Measurements from ENCODE around the gene DLG2.

DLG2 gene

GRCh38 chr11:83528877-83529276, 2098.3 kb downstream of the DLG2 start:
- no peak overlapping the region for H3K27ac ChIP-seq (replicated peaks)
- no peaks in the 10 kb centered on the region for H3K27me3 ChIP-seq (ENCODE audit: insufficient read depth, poor library complexity, severe bottlenecking)
- H3K4me3 ChIP-seq (replicated peaks; ENCODE audit: insufficient read depth, low read length) = no peak overlapping the region
- TF ChIP-seq CTCF (IDR thresholded peaks at IDR 0.05; ENCODE audit: insufficient read depth, low read length) (no peak), SPI1 (IDR thresholded peaks at IDR 0.05; ENCODE audit: borderline replicate concordance, low read depth) (no peak), REST (IDR thresholded peaks at IDR 0.05; ENCODE audit: insufficient replicate concordance, low read depth) (no peak), POLR2AphosphoS5 (IDR thresholded peaks at IDR 0.05; ENCODE audit: low read depth) (no peak), GABPA (IDR thresholded peaks at IDR 0.05; ENCODE audit: low read depth) (no peak)
- no peak for DNase-seq (ENCODE audit: low read depth in 1 of 2, low spot score in 1 of 2)

- Histone ChIP-seq H3K4me3 (replicated peaks; ENCODE audit: insufficient read depth, low read length) (no peak overlapping the region), H3K27ac (replicated peaks) (no peak overlapping the region), H3K27me3 (ENCODE audit: insufficient read depth, poor library complexity, severe bottlenecking) (no peaks in the 10 kb centered on the region)
- DNase-seq (ENCODE audit: low read depth in 1 of 2, low spot score in 1 of 2) = no peak
- TF ChIP-seq REST (IDR thresholded peaks at IDR 0.05; ENCODE audit: insufficient replicate concordance, low read depth) (no peak), GABPA (IDR thresholded peaks at IDR 0.05; ENCODE audit: low read depth) (no peak), POLR2AphosphoS5 (IDR thresholded peaks at IDR 0.05; ENCODE audit: low read depth) (no peak), CTCF (IDR thresholded peaks at IDR 0.05; ENCODE audit: insufficient read depth, low read length) (no peak), SPI1 (IDR thresholded peaks at IDR 0.05; ENCODE audit: borderline replicate concordance, low read depth) (no peak)
Observed at GRCh38 chr11:83528225-83528624, 2098.9 kb downstream of the DLG2 start.

- Histone ChIP-seq H3K27me3 (ENCODE audit: insufficient read depth, poor library complexity, severe bottlenecking) (no peaks in the 10 kb centered on the region), H3K27ac (replicated peaks) (no peak overlapping the region), H3K4me3 (replicated peaks; ENCODE audit: insufficient read depth, low read length) (no peak overlapping the region)
- DNase-seq (ENCODE audit: low read depth in 1 of 2, low spot score in 1 of 2) = no peak
- no peak for TF ChIP-seq POLR2AphosphoS5 (IDR thresholded peaks at IDR 0.05; ENCODE audit: low read depth)
- no peak for TF ChIP-seq REST (IDR thresholded peaks at IDR 0.05; ENCODE audit: insufficient replicate concordance, low read depth)
- TF ChIP-seq CTCF (IDR thresholded peaks at IDR 0.05; ENCODE audit: insufficient read depth, low read length) = no peak
- TF ChIP-seq SPI1 (IDR thresholded peaks at IDR 0.05; ENCODE audit: borderline replicate concordance, low read depth) = no peak
- TF ChIP-seq GABPA (IDR thresholded peaks at IDR 0.05; ENCODE audit: low read depth) = no peak
Observed at GRCh38 chr11:83523676-83524075, 2103.5 kb downstream of the DLG2 start.
